NCI-H2107 treated with DMSO at 0.1 percent for 48 hours (cell line): Measurements from ENCODE around the gene RAB15.
A peak's percentile ranks its signal among the peaks of the same experiment; 100 is the strongest.

Experiments used
- DNase-seq: peaks from one replicate; lab custom pipeline; 2025; ENCODE audit not compliant: unreplicated experiment; lab: John Stamatoyannopoulos, UW

RAB15 gene

GRCh38 chr14:64990939-64991338, 18.8 kb upstream of the RAB15 start:
- no peak for DNase-seq

GRCh38 chr14:64990296-64990695, 18.2 kb upstream of the RAB15 start:
- DNase-seq: peak; percentile 53

DNA sequence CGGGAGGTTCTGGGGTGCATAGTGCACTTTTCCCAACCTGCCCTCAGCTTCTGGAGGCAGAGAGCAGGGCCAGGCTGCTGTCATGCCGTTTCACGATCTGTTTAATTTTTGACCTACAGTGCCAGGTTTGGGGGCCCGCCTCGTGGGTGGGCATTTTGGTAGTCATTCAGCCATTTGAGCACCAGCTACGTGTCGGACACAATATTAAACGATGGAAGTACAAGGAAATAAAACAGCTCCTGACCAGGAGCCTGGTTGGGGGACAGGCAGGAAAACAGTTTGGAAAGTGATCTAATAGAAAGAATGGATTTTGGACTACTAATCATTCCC, 15.3 kb upstream of the RAB15 start:
- no peak for DNase-seq

- DNase-seq: peak; percentile 99
Measured at GRCh38 chr14:64986648-64987437, 14.7 kb upstream of the RAB15 start, which contains the start of gene FNTB. FNTB (plus strand) TSS chr14:64986895; CDS start chr14:64986954, 59 bp downstream.

DNA sequence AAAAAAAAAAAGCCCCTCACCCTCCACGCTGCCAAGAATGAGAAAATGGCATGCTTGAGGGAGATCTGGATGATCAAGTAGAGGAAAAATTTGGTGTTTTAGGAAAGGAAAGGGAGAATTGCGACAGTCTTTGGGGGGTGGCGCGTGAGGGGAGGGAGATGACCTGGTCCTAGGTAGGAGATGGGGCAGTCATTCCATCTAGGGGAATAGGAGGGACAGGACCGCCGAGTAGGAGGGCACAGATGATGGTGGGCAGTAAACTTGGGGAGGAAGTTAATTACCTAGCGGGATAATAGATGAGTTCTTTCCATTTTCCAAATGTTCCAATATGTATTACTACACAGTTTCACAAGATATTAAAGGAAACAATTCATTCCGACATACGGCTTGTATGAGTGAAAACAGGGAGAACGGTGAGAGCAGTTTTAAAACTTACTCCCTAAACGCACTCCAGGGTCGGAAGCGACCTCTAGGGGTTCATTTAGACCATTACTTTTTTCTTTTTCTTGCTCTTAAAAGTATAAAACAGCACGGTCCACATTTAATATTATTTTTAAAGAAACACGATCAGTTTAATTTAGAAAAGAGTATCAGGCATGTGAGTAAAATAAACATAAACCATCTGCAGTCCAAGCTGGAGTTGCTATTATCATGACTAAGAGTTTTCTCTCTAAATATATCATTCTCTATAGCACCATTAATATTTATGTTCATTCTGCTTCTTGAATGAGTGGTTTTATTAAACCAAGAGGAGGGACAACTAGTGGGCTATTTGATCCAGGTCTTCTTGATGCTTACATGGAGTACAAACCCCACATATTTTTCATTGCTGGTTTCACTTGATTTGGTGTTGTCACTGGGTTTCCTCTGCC, 11.5 kb upstream of the RAB15 start:
- peak; percentile 80 for DNase-seq

DNA sequence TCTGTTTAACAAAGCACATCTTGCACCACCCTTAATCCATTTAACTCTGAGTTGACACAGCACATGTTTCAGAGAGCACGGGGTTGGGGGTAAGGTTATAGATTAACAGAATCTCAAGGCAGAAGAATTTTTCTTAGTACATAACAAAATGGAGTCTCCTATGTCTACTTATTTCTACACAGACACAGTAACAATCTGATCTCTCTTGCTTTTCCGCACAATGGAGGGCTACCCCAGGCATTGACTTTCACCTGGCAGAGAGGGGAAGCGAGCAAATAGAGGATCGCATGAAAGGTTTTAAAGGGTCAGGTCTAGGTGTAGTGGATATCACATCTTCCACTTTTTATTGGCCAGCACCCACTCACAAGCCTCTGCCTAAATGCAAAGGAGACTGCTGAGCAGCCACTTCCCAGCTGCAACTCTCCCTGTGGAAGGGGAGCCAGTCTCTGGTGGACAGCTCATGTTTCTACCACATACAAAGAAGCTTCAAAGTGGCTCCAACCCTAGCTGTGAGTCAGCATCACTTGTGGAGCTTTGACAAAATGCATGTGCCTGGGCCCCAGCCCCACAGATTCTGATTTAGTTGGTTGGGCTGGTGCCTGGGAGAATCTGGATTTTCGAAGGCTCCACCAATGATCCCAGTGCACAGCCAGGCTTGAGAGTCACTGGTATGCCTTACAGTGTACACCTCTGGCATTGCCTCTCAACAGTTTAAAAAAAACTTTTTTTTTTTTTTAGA, 7.4 kb upstream of the RAB15 start:
- DNase-seq: peak; percentile 84

GRCh38 chr14:64974563-64974962, 2.4 kb upstream of the RAB15 start:
- no peak for DNase-seq

GRCh38 chr14:64973826-64974225, 1.7 kb upstream of the RAB15 start:
- DNase-seq: no peak

- DNase-seq: no peak
Measured at GRCh38 chr14:64973026-64973442, 898 bp upstream of the RAB15 start.

DNA sequence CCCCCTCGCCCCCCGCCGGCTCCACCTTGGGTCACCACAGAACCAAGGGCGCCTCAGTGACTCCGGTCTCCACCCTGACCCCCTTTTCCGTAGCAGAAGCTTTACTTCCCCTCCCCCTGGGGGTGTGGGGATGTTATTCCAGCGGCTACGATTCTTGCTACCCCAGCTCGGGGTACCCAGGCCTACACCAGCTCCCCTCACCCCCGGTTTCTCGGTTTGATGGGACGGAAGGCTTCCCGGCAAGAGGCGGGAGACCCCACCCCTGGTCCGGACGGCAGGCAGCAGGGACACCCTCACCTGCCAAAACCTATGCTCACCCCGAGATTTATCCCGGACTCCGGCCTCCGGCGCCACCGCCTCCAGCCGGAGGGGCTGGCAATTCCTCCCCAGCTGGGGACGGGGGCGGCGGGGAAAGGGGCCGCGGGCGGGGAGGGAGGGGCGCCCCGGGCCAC, 619 bp downstream of the RAB15 start:
- no peak for DNase-seq

DNA sequence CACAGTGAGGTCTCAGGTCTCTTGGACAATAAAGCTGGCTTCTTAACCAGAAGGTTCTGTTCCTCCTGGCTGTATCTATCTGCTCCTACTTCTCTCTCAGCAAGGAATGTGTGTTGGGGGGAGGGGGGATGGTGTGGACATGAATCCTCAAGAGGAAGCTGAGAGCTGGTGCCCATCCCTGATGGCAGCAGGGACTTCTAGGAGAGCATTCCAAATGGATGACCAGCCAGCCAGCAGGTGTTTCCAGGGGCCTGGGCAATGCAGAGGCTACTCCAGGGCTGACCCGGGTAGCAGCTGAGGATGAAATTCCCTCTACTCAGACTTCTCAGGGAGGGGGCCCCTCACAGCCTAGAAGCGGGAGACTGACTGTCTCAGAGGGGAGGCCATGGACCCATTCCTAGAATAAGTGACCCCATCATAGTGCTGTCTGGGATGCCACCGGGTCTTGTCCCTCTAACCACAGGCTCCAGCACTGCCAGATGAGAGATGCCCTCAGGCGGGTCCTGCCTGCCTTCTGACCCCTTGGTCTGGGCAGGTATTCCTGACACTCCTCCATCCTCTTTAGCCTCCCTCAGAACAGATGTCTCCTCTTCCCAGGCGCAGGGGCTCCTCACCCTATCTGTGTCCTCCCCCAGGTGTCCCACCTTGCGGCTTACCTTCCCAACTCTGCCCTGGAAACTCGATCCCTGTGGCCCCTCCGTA, 1.2 kb downstream of the RAB15 start:
- DNase-seq: no peak

- DNase-seq: peak; percentile 40
Measured at GRCh38 chr14:64970041-64970440, 2.1 kb downstream of the RAB15 start.

DNA sequence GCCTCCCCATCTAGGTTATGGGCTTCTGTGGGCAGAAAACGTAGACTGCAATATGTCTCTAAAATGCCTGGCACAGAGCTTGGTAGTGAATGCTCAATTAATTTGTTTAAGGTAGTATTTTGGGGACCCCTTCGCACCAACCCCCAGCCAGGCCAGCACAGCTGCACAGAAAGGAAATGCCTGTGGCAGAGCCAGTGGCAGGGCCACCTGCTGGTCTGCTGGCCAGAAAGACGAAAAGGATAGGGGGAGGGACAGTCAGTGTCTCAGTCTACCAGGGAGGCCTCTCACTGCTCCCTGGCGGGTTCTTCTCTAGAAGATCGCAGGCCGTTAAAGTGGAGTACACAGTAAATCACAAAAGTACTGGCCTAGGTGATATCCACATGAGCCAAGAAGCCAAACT, 3.5 kb downstream of the RAB15 start:
- no peak for DNase-seq

GRCh38 chr14:64968167-64968566, 4.0 kb downstream of the RAB15 start:
- DNase-seq: no peak

DNA sequence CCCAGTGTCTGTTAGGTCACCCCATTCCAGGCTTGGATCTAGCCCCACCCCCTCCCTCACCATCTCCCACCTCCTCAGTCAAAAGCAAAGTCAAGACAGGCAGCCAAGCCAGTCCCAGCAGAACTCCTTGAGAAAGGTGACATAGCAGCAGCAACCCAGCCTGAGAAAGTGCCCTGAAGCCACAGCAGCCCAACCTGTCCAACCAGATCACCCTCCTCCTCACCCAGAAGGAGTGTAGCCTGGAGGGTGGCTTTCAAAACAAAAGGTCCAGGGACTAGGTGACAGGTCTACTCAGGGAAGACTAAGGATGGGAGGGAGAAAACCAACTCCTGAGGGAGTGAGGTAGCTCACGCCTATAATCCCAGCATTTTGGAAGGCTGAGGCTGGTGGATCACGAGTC, 5.2 kb downstream of the RAB15 start:
- DNase-seq: no peak

GRCh38 chr14:64965356-64966000, 6.7 kb downstream of the RAB15 start:
- no peak for DNase-seq

DNA sequence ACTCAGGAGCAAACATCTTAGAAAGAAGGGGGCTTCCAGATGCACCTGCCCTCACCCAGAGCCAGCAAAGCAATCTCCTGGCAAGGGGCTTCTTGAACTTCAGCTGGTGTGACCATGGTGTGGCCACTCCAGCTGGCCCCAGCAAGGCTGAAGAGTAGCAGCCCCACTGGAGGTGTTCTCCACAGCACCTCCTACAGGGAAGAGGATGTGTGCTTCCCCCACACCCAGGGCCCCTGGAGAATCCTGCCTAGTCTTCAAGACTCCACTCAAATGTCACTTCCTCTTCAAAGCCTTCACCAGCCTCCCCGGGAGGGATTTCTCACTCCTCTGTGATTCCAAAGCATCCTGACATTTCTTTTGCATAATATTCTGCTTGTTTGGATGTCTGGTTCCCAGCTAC, 8.5 kb downstream of the RAB15 start:
- no peak for DNase-seq

DNA sequence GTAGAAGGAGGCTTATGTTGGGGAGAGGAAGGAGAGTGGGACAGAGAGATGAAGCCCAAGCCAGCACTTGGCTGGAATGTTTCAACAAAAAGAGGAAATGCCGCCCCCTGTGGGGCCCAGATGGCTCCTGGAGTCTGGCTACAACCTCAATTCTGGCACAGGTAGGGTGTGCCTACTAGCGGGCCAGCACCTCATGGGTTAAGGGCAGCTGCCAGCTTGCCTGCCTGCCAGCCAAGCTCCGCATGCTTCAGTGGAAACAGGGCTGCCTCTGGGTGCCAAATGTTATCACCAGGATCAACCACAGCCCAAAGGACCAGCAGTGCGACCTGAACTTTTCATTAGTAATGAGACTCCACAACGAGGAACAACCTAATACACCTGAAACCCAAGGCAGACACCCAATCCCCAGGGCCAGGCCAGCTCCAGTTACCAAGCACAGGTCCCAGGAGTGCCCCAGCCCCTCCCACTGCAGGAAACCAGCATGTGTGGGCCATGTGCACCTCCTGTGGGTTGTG, 11.3 kb downstream of the RAB15 start:
- DNase-seq: peak; percentile 99

DNA sequence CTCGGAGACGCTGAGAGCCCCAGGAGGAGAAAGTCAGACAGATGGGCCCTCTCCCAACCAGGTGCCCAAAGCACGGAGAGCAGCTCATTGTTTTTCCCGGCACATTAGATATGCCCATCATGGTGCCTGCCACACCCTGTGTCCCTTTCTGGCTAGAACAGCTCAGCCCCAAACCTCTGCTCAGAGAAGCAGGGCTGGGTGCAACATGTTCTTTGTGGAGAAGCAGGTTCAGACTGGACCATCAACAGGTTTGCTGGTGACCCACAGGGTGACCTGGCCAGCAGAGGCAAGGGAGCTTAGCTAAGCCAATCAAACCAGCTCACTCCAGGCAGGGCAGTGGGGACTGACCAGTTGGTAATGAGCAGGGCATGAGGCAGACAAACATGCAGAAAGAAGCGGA, 13.4 kb downstream of the RAB15 start:
- no peak for DNase-seq

DNA sequence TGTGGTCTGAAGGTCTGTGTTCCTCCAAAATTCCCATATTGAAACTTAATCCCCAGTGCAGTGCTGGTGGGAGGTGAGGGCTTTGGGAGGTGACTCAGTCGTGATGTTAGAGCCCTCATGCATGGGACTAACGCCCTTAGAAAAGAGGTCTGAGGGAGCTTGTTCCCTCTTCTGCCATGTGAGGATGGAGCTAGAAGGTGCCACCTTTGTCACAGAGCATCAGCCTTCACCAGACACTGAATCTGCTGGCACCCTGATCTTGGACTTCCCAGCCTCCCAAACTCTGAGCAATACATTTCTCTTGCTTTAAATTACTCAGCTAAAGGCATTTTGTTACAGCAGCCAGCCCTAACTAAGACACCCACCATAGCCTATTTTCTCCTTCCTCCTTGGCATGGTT, 13.9 kb downstream of the RAB15 start:
- DNase-seq: no peak
